Measurements from ENCODE around the gene FANCG.
A peak's percentile ranks its signal among the peaks of the same experiment; 100 is the strongest.

Gene FANCG

GRCh38 chr9:35085078-35085477 lies 5.3 kb upstream of the FANCG start:
- Histone ChIP-seq H3K4ac (ENCODE audit: low read depth, low read length) (no peak overlapping the region), H2BK12ac (ENCODE audit: low read length) (no peak overlapping the region), H3K27ac (ENCODE audit: low read depth, low read length) (no peak overlapping the region), H2BK5ac (ENCODE audit: low read depth, low read length, poor library complexity) (no peak overlapping the region), H4K12ac (ENCODE audit: low read depth, low read length) (no peak overlapping the region), H3K4me1 (ENCODE audit: control insufficient read depth in 1 of 2, insufficient read depth in 2 of 2, low read length in 2 of 2) (no peaks in the 10 kb centered on the region), H2AFZ (ENCODE audit: insufficient read depth, low read length, poor library complexity) (no peak overlapping the region), H3K14ac (ENCODE audit: low read length) (no peak overlapping the region), H2BK120ac (ENCODE audit: insufficient read depth, low read length, poor library complexity) (no peak overlapping the region), H3K18ac (ENCODE audit: low read length) (no peak overlapping the region), H2AK5ac (ENCODE audit: low read length) (no peak overlapping the region), H3K9ac (ENCODE audit: low read length) (no peak overlapping the region), H3K9me3 (ENCODE audit: insufficient read depth, low read depth, low read length) (no peaks in the 10 kb centered on the region), H3K23ac (ENCODE audit: low read length) (no peak overlapping the region), H3K36me3 (ENCODE audit: control insufficient read depth in 1 of 2, insufficient read depth in 2 of 2, low read length in 2 of 2) (peaks cover 12 to 23% of the 10 kb centered on the region in 2 experiments), H3K4me2 (ENCODE audit: low read length) (no peak overlapping the region), H3K79me2 (ENCODE audit: control insufficient read depth, insufficient read depth, low read length, poor library complexity) (no peaks in the 10 kb centered on the region), H3K79me1 (ENCODE audit: low read length) (peaks cover under 1% of the 10 kb centered on the region), H3K4me3 (ENCODE audit: low read depth, low read length) (no peak overlapping the region), H3K27me3 (ENCODE audit: insufficient read depth, low read length) (no peaks in the 10 kb centered on the region), H4K8ac (ENCODE audit: low read depth, low read length) (no peak overlapping the region), H4K91ac (ENCODE audit: low read depth, low read length) (no peak overlapping the region)
- no CpG with 5 or more reads among the region's 2 CpGs for WGBS (ENCODE audit: extremely low coverage, insufficient coverage, insufficient read length)
- DNase-seq, result no peak

GRCh38 chr9:35079041-35079425 lies 709 bp downstream of the FANCG start:
- Histone ChIP-seq H3K9me3 (ENCODE audit: insufficient read depth, low read depth, low read length) (no peaks in the 10 kb centered on the region), H3K27ac (ENCODE audit: low read depth, low read length) (peak overlapping the region; percentile 77), H3K4me1 (ENCODE audit: control insufficient read depth in 1 of 2, insufficient read depth in 2 of 2, low read length in 2 of 2) (peaks cover 10 to 13% of the 10 kb centered on the region in 2 experiments), H3K79me1 (ENCODE audit: low read length) (peaks cover 8% of the 10 kb centered on the region), H3K4me2 (ENCODE audit: low read length) (peak overlapping the region; percentile 85), H3K23ac (ENCODE audit: low read length) (no peak overlapping the region), H4K8ac (ENCODE audit: low read depth, low read length) (peak overlapping the region; percentile 63), H3K36me3 (ENCODE audit: control insufficient read depth in 1 of 2, insufficient read depth in 2 of 2, low read length in 2 of 2) (peaks cover 28 to 32% of the 10 kb centered on the region in 2 experiments), H4K91ac (ENCODE audit: low read depth, low read length) (peak overlapping the region; percentile 53), H2BK120ac (ENCODE audit: insufficient read depth, low read length, poor library complexity) (peak overlapping the region; percentile 21), H4K12ac (ENCODE audit: low read depth, low read length) (peak overlapping the region; percentile 60), H3K79me2 (ENCODE audit: control insufficient read depth, insufficient read depth, low read length, poor library complexity) (peaks cover 9% of the 10 kb centered on the region), H3K4ac (ENCODE audit: low read depth, low read length) (peak overlapping the region; percentile 72), H3K14ac (ENCODE audit: low read length) (peak overlapping the region; percentile 76), H2AK5ac (ENCODE audit: low read length) (peak overlapping the region; percentile 32), H2AFZ (ENCODE audit: insufficient read depth, low read length, poor library complexity) (peak overlapping the region; percentile 74), H3K9ac (ENCODE audit: low read length) (peak overlapping the region; percentile 85), H3K4me3 (ENCODE audit: low read depth, low read length) (peak overlapping the region; percentile 84), H3K27me3 (ENCODE audit: insufficient read depth, low read length) (no peaks in the 10 kb centered on the region), H2BK12ac (ENCODE audit: low read length) (no peak overlapping the region), H2BK5ac (ENCODE audit: low read depth, low read length, poor library complexity) (no peak overlapping the region), H3K18ac (ENCODE audit: low read length) (peak overlapping the region; percentile 73)
- no peak for DNase-seq
- WGBS (ENCODE audit: extremely low coverage, insufficient coverage, insufficient read length), result no CpG with 5 or more reads among the region's 10 CpGs

- no peak overlapping the region for H4K12ac ChIP-seq (ENCODE audit: low read depth, low read length)
Observed at GRCh38 chr9:35078066-35078465, 1.7 kb downstream of the FANCG start.

GRCh38 chr9:35076848-35077247 lies 2.9 kb downstream of the FANCG start:
- peaks cover 30 to 40% of the 10 kb centered on the region in 2 experiments for H3K36me3 ChIP-seq (ENCODE audit: control insufficient read depth in 1 of 2, insufficient read depth in 2 of 2, low read length in 2 of 2)
- H3K23ac ChIP-seq (ENCODE audit: low read length), result no peak overlapping the region
- no CpG with 5 or more reads among the region's 4 CpGs for WGBS (ENCODE audit: extremely low coverage, insufficient coverage, insufficient read length)
- no peak overlapping the region for H2AK5ac ChIP-seq (ENCODE audit: low read length)
- H3K4me1 ChIP-seq (ENCODE audit: control insufficient read depth in 1 of 2, insufficient read depth in 2 of 2, low read length in 2 of 2), result peaks cover 13 to 15% of the 10 kb centered on the region in 2 experiments
- H3K27ac ChIP-seq (ENCODE audit: low read depth, low read length), result no peak overlapping the region
- H3K27me3 ChIP-seq (ENCODE audit: insufficient read depth, low read length), result no peaks in the 10 kb centered on the region
- no peak overlapping the region for H3K4me2 ChIP-seq (ENCODE audit: low read length)
- no peak overlapping the region for H2AFZ ChIP-seq (ENCODE audit: insufficient read depth, low read length, poor library complexity)
- H4K91ac ChIP-seq (ENCODE audit: low read depth, low read length), result no peak overlapping the region
- no peak overlapping the region for H3K14ac ChIP-seq (ENCODE audit: low read length)
- no peak overlapping the region for H2BK120ac ChIP-seq (ENCODE audit: insufficient read depth, low read length, poor library complexity)
- H3K4ac ChIP-seq (ENCODE audit: low read depth, low read length), result no peak overlapping the region
- H3K18ac ChIP-seq (ENCODE audit: low read length), result no peak overlapping the region
- no peak overlapping the region for H2BK12ac ChIP-seq (ENCODE audit: low read length)
- DNase-seq, result no peak
- H3K9me3 ChIP-seq (ENCODE audit: insufficient read depth, low read depth, low read length), result no peaks in the 10 kb centered on the region
- no peak overlapping the region for H2BK5ac ChIP-seq (ENCODE audit: low read depth, low read length, poor library complexity)
- peaks cover 17% of the 10 kb centered on the region for H3K79me1 ChIP-seq (ENCODE audit: low read length)
- no peak overlapping the region for H3K4me3 ChIP-seq (ENCODE audit: low read depth, low read length)
- H3K9ac ChIP-seq (ENCODE audit: low read length), result peak overlapping the region; percentile 9
- H3K79me2 ChIP-seq (ENCODE audit: control insufficient read depth, insufficient read depth, low read length, poor library complexity), result peaks cover 16% of the 10 kb centered on the region
- no peak overlapping the region for H4K8ac ChIP-seq (ENCODE audit: low read depth, low read length)
- H4K12ac ChIP-seq (ENCODE audit: low read depth, low read length), result no peak overlapping the region

More at GRCh38 chr9:35078066-35078465, 1.7 kb downstream of the FANCG start:
- Histone ChIP-seq H3K9me3 (ENCODE audit: insufficient read depth, low read depth, low read length) (no peaks in the 10 kb centered on the region), H2AFZ (ENCODE audit: insufficient read depth, low read length, poor library complexity) (no peak overlapping the region), H3K18ac (ENCODE audit: low read length) (no peak overlapping the region), H3K4ac (ENCODE audit: low read depth, low read length) (peak overlapping the region; percentile 60), H3K4me3 (ENCODE audit: low read depth, low read length) (no peak overlapping the region), H4K8ac (ENCODE audit: low read depth, low read length) (no peak overlapping the region), H3K4me1 (ENCODE audit: control insufficient read depth in 1 of 2, insufficient read depth in 2 of 2, low read length in 2 of 2) (peaks cover 10 to 13% of the 10 kb centered on the region in 2 experiments), H3K27ac (ENCODE audit: low read depth, low read length) (no peak overlapping the region), H2BK120ac (ENCODE audit: insufficient read depth, low read length, poor library complexity) (no peak overlapping the region), H3K79me1 (ENCODE audit: low read length) (peaks cover 9% of the 10 kb centered on the region), H2BK12ac (ENCODE audit: low read length) (no peak overlapping the region), H3K27me3 (ENCODE audit: insufficient read depth, low read length) (no peaks in the 10 kb centered on the region), H3K36me3 (ENCODE audit: control insufficient read depth in 1 of 2, insufficient read depth in 2 of 2, low read length in 2 of 2) (peaks cover 30 to 40% of the 10 kb centered on the region in 2 experiments), H3K14ac (ENCODE audit: low read length) (no peak overlapping the region), H3K23ac (ENCODE audit: low read length) (no peak overlapping the region), H4K91ac (ENCODE audit: low read depth, low read length) (no peak overlapping the region), H3K79me2 (ENCODE audit: control insufficient read depth, insufficient read depth, low read length, poor library complexity) (peaks cover 9% of the 10 kb centered on the region), H3K4me2 (ENCODE audit: low read length) (peak overlapping the region; percentile 85), H2BK5ac (ENCODE audit: low read depth, low read length, poor library complexity) (no peak overlapping the region), H3K9ac (ENCODE audit: low read length) (peak overlapping the region; percentile 3), H2AK5ac (ENCODE audit: low read length) (no peak overlapping the region)
- no CpG with 5 or more reads among the region's 4 CpGs for WGBS (ENCODE audit: extremely low coverage, insufficient coverage, insufficient read length)
- no peak for DNase-seq

Data from trophoblast cell (in vitro differentiated cells and primary cell).